NCI-H1105 treated with DMSO at 0.1 percent for 48 hours (cell line): Measurements from ENCODE around the gene NOL4L.
A peak's percentile ranks its signal among the peaks of the same experiment; 100 is the strongest.

ENCODE experiments used
- DNase-seq: peaks from one replicate; lab custom pipeline; 2025; lab: John Stamatoyannopoulos, UW

NOL4L gene

GRCh38 chr20:32444474-32445220 is 140.5 kb downstream of the NOL4L start:
- DNase-seq: no peak

DNA sequence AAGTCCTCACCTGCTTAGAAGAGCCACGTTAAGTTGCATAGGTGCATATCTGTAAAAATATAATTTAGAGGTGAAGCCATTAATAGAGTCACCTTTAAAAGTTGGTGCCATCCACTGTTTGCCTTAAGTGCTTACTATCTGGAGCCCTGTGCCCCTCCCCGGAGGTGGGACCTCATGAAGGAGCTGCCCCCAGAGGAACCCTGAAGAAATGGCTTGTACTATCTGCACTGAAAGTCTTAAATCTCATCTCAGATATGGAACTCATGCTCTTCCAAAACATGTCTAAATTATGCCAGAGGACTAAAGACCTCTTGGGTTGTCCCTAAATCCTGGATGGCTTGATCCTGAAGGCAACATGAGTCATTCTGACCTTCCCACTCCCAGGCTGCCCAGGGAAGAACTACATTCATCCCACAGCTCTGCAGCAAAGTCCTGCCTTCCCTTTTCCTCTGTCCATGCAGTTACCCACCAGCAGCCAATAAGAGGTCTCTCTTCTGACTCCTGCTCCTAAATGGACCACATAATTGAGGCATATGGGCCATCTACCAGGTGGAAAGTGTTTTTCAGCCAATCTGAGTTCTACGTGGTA is 141.7 kb downstream of the NOL4L start:
- DNase-seq: no peak

DNA sequence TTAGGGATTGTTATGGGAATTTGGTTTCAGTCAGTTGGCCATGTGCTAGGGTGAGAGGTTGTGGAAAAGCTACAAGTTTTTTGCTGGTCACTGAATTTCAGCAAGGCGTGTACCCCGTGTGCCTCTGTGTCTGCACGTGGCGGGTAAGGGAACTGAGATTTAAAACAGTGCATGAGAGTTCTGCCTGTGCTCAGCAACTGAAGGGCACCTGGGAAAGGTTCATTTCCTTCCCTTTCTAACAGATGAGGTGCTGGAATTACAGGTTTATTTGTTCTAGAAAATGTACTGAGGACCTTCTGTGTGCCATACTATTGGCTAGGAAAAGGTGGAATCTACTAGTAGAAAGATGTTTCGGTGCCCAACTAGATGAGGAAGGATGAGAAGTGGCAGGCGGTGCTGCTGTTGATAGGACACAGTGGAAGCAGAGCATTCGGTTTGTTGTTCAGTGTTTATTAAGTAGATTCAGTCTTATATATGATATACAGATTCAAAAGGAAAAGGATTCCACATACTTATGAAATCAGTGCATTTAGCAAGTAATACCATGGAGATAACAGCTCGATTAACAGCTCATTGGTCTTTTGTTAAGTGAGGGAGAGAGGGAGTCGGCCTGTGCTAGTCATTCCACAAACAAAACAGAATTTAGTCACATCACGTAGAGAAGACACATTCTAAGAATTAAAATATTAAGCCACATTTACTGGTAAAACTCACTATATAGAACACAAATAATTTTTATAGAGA is 142.3 kb downstream of the NOL4L start:
- no peak for DNase-seq

GRCh38 chr20:32441638-32442037 is 143.5 kb downstream of the NOL4L start:
- no peak for DNase-seq

GRCh38 chr20:32440758-32441078 is 144.4 kb downstream of the NOL4L start:
- DNase-seq: no peak

- no peak for DNase-seq
Measured at GRCh38 chr20:32440069-32440757, 144.9 kb downstream of the NOL4L start.

DNA sequence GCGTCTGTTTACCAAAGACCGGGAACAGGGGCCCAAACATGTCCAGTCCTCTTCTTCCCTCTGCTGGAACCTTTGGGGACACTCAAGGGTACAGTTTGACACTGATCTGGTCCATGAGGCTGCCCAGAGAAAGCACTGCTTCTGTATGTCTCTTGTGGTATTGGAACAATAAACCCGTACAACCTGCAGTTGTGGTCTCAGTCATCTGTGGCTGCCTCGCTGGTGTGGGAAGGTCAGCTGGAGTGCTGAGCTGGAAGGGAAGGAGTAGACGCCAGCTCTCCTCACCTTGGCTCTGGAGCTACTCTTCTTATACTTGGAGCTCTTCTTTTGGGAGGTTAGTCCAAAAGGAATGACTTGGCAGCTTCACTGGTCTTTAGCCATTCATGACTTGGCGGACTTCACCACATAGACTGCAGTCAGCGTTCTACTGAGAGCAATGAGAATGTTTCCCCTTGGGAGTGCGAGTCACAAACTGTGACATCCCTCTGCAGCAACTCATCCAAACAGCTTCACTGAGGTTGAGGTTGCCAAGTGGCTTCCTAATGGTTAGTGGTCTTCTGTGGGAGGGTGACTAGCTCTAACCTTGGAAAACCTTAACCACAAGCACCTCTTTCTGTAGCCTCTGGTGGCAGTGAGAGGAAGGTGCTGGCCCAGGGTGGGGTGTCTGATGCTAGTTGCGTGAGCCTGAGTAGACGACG is 145.9 kb downstream of the NOL4L start:
- no peak for DNase-seq

- DNase-seq: no peak
Measured at GRCh38 chr20:32438331-32438858, 146.7 kb downstream of the NOL4L start.

GRCh38 chr20:32437391-32438074 is 147.6 kb downstream of the NOL4L start:
- no peak for DNase-seq

- no peak for DNase-seq
Measured at GRCh38 chr20:32436968-32437367, 148.2 kb downstream of the NOL4L start.

- no peak for DNase-seq
Measured at GRCh38 chr20:32436142-32436861, 148.8 kb downstream of the NOL4L start.

DNA sequence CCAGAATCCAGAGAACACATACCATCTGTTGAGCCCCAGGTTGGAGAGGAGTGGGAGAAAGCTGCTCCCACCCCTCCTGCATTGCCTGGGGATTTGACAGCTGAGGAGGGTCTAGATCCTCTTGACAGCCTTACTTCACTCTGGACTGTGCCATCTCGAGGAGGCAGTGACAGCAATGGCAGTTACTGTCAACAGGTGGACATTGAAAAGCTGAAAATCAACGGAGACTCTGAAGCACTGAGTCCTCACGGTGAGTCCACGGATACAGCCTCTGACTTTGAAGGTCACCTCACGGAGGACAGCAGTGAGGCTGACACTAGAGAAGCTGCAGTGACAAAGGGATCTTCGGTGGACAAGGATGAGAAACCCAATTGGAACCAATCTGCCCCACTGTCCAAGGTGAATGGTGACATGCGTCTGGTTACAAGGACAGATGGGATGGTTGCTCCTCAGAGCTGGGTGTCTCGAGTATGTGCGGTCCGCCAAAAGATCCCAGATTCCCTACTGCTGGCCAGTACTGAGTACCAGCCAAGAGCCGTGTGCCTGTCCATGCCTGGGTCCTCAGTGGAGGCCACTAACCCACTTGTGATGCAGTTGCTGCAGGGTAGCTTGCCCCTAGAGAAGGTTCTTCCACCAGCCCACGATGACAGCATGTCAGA is 149.6 kb downstream of the NOL4L start:
- DNase-seq: no peak

DNA sequence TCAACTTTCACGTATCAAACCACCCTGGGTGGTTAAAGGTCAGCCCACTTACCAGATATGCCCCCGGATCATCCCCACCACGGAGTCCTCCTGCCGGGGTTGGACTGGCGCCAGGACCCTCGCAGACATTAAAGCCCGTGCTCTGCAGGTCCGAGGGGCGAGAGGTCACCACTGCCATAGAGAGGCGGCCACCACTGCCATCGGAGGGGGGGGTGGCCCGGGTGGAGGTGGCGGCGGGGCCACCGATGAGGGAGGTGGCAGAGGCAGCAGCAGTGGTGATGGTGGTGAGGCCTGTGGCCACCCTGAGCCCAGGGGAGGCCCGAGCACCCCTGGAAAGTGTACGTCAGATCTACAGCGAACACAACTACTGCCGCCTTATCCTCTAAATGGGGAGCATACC is 150.7 kb downstream of the NOL4L start:
- DNase-seq: no peak

DNA sequence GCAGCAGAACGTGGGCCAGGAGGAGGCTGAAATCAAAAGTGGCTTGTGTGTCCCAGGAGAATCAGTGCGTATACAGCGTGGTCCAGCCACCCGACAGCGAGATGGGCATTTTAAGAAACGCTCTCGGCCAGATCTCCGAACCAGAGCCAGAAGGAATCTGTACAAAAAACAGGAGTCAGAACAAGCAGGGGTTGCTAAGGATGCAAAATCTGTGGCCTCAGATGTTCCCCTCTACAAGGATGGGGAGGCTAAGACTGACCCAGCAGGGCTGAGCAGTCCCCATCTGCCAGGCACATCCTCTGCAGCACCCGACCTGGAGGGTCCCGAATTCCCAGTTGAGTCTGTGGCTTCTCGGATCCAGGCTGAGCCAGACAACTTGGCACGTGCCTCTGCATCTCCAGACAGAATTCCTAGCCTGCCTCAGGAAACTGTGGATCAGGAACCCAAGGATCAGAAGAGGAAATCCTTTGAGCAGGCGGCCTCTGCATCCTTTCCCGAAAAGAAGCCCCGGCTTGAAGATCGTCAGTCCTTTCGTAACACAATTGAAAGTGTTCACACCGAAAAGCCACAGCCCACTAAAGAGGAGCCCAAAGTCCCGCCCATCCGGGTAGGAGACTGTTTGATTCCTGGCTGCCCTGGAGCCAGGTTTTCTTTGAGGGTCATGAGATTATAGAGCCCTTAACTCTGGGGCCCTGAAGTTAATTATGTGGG is 151.7 kb downstream of the NOL4L start:
- no peak for DNase-seq

- peak; percentile 93 for DNase-seq
Measured at GRCh38 chr20:32432277-32432676, 152.9 kb downstream of the NOL4L start.

DNA sequence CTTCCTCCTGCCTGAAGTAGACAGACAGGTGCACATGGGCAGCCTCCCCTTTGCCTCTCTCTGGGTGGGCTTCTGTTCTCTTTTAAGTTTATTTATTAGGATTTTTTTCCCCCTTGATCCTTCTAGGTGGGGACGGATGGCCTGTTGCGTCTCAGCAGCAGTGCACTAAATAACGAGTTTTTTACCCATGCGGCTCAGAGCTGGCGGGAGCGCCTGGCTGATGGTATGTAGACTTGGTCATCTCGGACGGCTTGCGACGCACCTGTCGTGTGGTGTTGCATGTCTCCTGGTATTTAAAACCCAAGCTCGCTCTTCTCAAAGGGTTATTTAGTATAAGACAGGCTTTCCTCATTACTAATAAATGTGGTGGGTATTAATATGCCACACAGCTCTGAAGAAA is 153.7 kb downstream of the NOL4L start:
- no peak for DNase-seq

- no peak for DNase-seq
Measured at GRCh38 chr20:32429745-32430360, 155.3 kb downstream of the NOL4L start.

- no peak for DNase-seq
Measured at GRCh38 chr20:32429343-32429742, 155.8 kb downstream of the NOL4L start.

- no peak for DNase-seq
Measured at GRCh38 chr20:32427996-32428395, 157.1 kb downstream of the NOL4L start.
